ENCODE data around the gene EVX1.

GRCh38 chr7:27211084-27211446 lies 31.5 kb upstream of the EVX1 start:
- TF ChIP-seq CTCF (IDR thresholded peaks at IDR 0.05) (no peak), EZH2 (IDR thresholded peaks at IDR 0.05) (peak; percentile 53), EZH2phosphoT487 (IDR thresholded peaks at IDR 0.05) (no peak)

Data from neural progenitor cell (in vitro differentiated cells).